HG02623 (cell line): Measurements from ENCODE around the gene CDYL.

Experiments used
- ATAC-seq: cut with Tn5 transposase; IDR thresholded peaks from one replicate; pipeline ENCODE4 v1.9.1; 2021; ENCODE audit warnings: moderate library complexity; ENCODE audit not compliant: unreplicated experiment

CDYL gene

GRCh38 chr6:4776131-4776492, at the start of gene CDYL:
Gene CDYL (plus strand): TSS chr6:4776404. CDS start chr6:4776784, 380 bp downstream.
- ATAC-seq, result peak; percentile 49

GRCh38 chr6:4726645-4727044, 49.6 kb upstream of the CDYL start:
- ATAC-seq, result no peak

GRCh38 chr6:4727217-4727616, 49.0 kb upstream of the CDYL start:
- ATAC-seq, result no peak

GRCh38 chr6:4727671-4728435, 48.4 kb upstream of the CDYL start:
- ATAC-seq, result no peak

GRCh38 chr6:4728436-4728769, 47.8 kb upstream of the CDYL start:
- ATAC-seq, result no peak

GRCh38 chr6:4728926-4729325, 47.3 kb upstream of the CDYL start:
- ATAC-seq, result no peak

GRCh38 chr6:4731996-4732395, 44.2 kb upstream of the CDYL start:
- ATAC-seq, result no peak

GRCh38 chr6:4732691-4733315, 43.4 kb upstream of the CDYL start:
- no peak for ATAC-seq

GRCh38 chr6:4736371-4736873, 39.8 kb upstream of the CDYL start:
- no peak for ATAC-seq

GRCh38 chr6:4740032-4740431, 36.2 kb upstream of the CDYL start:
- ATAC-seq, result no peak

GRCh38 chr6:4743062-4743461, 33.1 kb upstream of the CDYL start:
- no peak for ATAC-seq

GRCh38 chr6:4743926-4744325, 32.3 kb upstream of the CDYL start:
- no peak for ATAC-seq

- ATAC-seq, result no peak
These were observed 28.6 kb upstream of the CDYL start for GRCh38 chr6:4747588-4747987.

GRCh38 chr6:4751823-4752464, 24.3 kb upstream of the CDYL start:
- no peak for ATAC-seq

GRCh38 chr6:4756247-4756646, 20.0 kb upstream of the CDYL start:
- ATAC-seq, result no peak

- no peak for ATAC-seq
These were observed 16.2 kb upstream of the CDYL start for GRCh38 chr6:4759997-4760396.

GRCh38 chr6:4760773-4761172, 15.4 kb upstream of the CDYL start:
- no peak for ATAC-seq

GRCh38 chr6:4762294-4762693, 13.9 kb upstream of the CDYL start:
- no peak for ATAC-seq

- no peak for ATAC-seq
These were observed 12.3 kb upstream of the CDYL start for GRCh38 chr6:4763921-4764320.

GRCh38 chr6:4768815-4769214, 7.4 kb upstream of the CDYL start:
- ATAC-seq, result no peak

- no peak for ATAC-seq
These were observed 3.5 kb upstream of the CDYL start for GRCh38 chr6:4772750-4773149.

- no peak for ATAC-seq
These were observed 3.0 kb upstream of the CDYL start for GRCh38 chr6:4773181-4773580.
